ENCODE results near the gene SYTL2.
"Not testable (repeated sequence)": the region's sequence is repeated elsewhere in the genome, so short reads cannot be mapped to it uniquely, and the experiment has no call there.

Gene SYTL2

GRCh38 chr11:85685125-85685819 is 125.7 kb downstream of the SYTL2 start:
- peak; percentile 66 for DNase-seq

GRCh38 chr11:85682330-85683305 is 128.3 kb downstream of the SYTL2 start:
- DNase-seq, result peak; percentile 89

- DNase-seq, result no peak
These were observed 130.0 kb downstream of the SYTL2 start for GRCh38 chr11:85680897-85681296.

GRCh38 chr11:85679576-85679975 is 131.4 kb downstream of the SYTL2 start:
- DNase-seq, result no peak

GRCh38 chr11:85673393-85673792 is 137.5 kb downstream of the SYTL2 start:
- no peak for DNase-seq

- DNase-seq, result no peak
These were observed 138.6 kb downstream of the SYTL2 start for GRCh38 chr11:85672105-85672902.

GRCh38 chr11:85670949-85671663 is 139.8 kb downstream of the SYTL2 start:
- not testable (repeated sequence) for DNase-seq

GRCh38 chr11:85668157-85668556 is 142.8 kb downstream of the SYTL2 start:
- DNase-seq, result no peak

GRCh38 chr11:85666687-85667086 is 144.3 kb downstream of the SYTL2 start:
- no peak for DNase-seq

GRCh38 chr11:85665733-85666132 is 145.2 kb downstream of the SYTL2 start:
- no peak for DNase-seq

GRCh38 chr11:85664615-85665481 is 146.1 kb downstream of the SYTL2 start, which contains the start of gene CREBZF:
TSS of gene CREBZF (minus strand) at chr11:85665129. CDS start at chr11:85664875, 254 bp downstream.
- peak; percentile 98 for DNase-seq

- peak; percentile 80 for DNase-seq
These were observed 147.0 kb downstream of the SYTL2 start for GRCh38 chr11:85663753-85664614.

GRCh38 chr11:85663080-85663752 is 147.7 kb downstream of the SYTL2 start:
- no peak for DNase-seq

GRCh38 chr11:85661972-85662664 is 148.8 kb downstream of the SYTL2 start:
- DNase-seq, result no peak

GRCh38 chr11:85658180-85658579 is 152.8 kb downstream of the SYTL2 start:
- DNase-seq, result no peak

- DNase-seq, result no peak
These were observed 154.2 kb downstream of the SYTL2 start for GRCh38 chr11:85656777-85657176.

GRCh38 chr11:85654343-85654742 is 156.6 kb downstream of the SYTL2 start:
- not testable (repeated sequence) for DNase-seq

GRCh38 chr11:85652786-85653447 is 158.0 kb downstream of the SYTL2 start:
- no peak for DNase-seq

Measured in right forelimb (tissue), 1 donor.